RWPE1 (cell line): Measurements from ENCODE around the gene CDC42SE2.
"Not testable (repeated sequence)": the region's sequence is repeated elsewhere in the genome, so short reads cannot be mapped to it uniquely, and the experiment has no call there.

ENCODE experiments used
- CTCF ChIA-PET: fragments of 350-600 bp; sonication (Branson Sonifier 250); formaldehyde crosslinking; extraction: SDS; loops from one replicate; lab custom pipeline; 2021; lab: Yijun Ruan, JAX
- POLR2A ChIA-PET: fragments of 400-600 bp; formaldehyde crosslinking; extraction: SDS; loops from one replicate; lab custom pipeline; 2020; ENCODE audit warnings: antibody characterized with exemption; ENCODE audit not compliant: low non-redundant PET; lab: Yijun Ruan, JAX
- DNase-seq: peaks from one replicate; pipeline ENCODE4 v3.0.0; 2012; ENCODE audit warnings: low spot score
- H3K27ac ChIP-seq: fragments of 450-650 bp; 2 replicates; pipeline ENCODE4 v1.5.1; 2017
- TF ChIP-seq, protein P1 (sequence below): fragments of 450-650 bp; conservative IDR thresholded peaks from 2 replicates; pipeline ENCODE4 v1.5.1; 2017; ENCODE audit warnings: low read depth, mild to moderate bottlenecking

Gene CDC42SE2

DNA sequence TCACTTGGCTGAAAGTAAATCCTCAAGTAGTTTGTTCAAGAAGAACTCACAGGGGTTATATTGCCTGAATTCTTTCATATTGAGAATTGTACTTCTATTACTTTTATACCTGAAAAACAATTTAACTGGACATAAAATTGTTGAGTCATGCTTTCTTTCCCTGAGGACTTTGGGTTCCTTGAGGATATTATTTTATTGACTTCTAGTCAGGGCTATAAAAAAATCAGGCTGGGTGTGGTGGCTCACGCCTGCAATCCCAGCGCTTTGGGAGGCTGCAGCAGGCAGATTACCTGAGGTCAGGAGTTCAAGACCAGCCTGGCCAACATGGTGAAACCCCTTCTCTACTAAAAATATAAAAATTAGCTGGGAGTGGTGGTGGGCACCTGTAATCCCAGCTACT lies 17.9 kb upstream of the CDC42SE2 start:
- H3K27ac ChIP-seq = no peak overlapping the region

DNA sequence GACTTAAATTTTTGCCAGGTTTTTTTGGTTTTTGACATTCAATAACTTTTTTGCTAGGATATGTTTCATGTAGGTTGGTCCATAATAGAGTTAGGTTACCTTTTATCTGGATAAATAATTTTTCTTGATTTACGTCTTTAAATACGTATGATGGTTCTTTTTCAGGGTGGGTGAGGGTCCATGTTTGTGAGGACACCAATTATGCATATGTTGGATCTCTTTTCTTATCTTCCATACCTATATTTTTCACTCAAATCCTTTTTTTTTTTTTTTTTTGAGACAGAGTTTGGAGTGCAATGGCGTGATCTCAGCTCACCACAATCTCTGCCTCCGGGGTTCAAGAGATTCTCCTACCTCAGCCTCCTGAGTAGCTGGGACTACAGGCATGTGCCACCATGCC lies 17.3 kb upstream of the CDC42SE2 start:
- H3K27ac ChIP-seq = no peak overlapping the region
- CTCF ChIA-PET = no interaction called here
- POLR2A ChIA-PET = no interaction called here
- TF ChIP-seq, protein P1, sequence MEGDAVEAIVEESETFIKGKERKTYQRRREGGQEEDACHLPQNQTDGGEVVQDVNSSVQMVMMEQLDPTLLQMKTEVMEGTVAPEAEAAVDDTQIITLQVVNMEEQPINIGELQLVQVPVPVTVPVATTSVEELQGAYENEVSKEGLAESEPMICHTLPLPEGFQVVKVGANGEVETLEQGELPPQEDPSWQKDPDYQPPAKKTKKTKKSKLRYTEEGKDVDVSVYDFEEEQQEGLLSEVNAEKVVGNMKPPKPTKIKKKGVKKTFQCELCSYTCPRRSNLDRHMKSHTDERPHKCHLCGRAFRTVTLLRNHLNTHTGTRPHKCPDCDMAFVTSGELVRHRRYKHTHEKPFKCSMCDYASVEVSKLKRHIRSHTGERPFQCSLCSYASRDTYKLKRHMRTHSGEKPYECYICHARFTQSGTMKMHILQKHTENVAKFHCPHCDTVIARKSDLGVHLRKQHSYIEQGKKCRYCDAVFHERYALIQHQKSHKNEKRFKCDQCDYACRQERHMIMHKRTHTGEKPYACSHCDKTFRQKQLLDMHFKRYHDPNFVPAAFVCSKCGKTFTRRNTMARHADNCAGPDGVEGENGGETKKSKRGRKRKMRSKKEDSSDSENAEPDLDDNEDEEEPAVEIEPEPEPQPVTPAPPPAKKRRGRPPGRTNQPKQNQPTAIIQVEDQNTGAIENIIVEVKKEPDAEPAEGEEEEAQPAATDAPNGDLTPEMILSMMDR = no peak
- no peak for DNase-seq

More for the DNA sequence above, 17.9 kb upstream of the CDC42SE2 start:
- DNase-seq = no peak
- TF ChIP-seq, protein P1 = no peak
- POLR2A ChIA-PET = no interaction called here
- CTCF ChIA-PET = no interaction called here

DNA sequence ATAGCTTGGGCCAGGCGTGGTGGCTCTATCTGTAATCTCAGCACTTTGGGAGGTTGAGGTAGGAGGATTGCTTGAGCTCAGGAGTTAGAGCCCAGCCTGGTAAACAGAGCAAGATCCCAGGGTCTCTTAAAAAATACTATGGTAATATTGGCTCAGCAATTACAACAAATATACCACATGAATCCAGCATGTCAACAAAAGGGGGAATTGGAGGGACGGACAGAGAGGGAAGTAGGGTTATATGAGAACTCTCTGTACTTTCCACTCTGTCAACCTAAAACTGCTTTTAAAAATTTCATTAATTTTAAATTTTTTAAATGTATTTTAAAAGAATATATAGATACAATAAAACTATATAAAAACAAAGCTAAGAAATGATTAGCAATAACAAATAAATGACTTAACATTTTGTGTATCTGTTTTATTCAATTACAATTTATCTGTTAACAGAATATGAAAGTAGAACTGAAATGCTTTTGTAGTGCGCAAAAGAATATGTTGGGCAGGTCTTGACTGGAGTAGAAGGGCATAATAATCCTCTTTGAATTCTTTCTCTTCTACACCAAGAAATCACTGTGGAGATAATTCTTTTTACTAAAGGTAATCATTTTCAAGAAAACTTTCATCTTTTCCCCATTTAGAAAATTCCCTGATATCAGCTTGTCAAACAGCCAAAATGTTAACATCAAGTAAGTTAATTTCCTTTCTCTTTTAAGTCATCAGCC lies 12.9 kb upstream of the CDC42SE2 start:
- no peak for DNase-seq
- POLR2A ChIA-PET = no interaction called here
- no peak overlapping the region for H3K27ac ChIP-seq
- CTCF ChIA-PET = no interaction called here
- TF ChIP-seq, protein P1 = no peak

DNA sequence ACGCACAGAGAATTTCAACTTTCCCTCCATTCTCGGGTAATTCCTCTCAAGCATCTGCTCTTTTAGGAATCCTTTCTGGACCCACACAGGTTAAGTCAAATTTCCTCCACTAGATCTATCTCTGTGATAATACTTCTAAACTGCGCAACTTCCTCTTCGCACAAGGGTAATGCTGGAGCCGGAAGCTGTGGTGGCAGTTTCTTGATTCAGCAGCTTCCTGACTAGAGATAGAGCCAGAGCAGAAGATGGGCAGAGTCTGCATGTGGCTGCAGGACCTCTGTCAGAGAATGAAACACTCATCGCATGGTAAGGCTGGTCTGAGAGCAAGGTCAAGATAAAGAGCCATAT lies 11.1 kb upstream of the CDC42SE2 start:
- ChIA-PET POLR2A (no interaction called here), CTCF (interaction anchor here (0.6 kb wide), 1 partner anchor 47 kb away, joined by 4 read pairs; no protein-coding TSS in a partner anchor)
- TF ChIP-seq, protein P1 = no peak
- no peak for DNase-seq
- no peak overlapping the region for H3K27ac ChIP-seq

DNA sequence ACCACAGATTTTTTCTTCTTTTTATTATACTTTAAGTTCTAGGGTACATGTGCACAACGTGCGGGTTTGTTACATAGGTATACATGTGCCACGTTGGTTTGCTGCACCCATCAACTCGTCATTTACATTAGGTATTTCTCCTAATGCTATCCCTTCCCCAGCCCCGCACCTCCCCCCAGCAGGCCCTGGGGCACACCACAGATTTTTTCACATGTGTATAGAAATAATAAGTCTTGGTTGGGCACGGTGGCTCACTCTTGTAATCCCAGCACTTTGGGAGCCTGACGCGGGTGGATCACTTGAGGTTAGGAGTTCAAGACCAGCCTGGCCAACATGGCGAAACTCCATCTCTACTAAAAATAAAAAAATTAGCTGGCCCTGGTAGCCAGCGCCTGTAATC lies 9.8 kb upstream of the CDC42SE2 start:
- CTCF ChIA-PET, H3K27ac ChIP-seq, POLR2A ChIA-PET, DNase-seq: not testable (repeated sequence)

DNA sequence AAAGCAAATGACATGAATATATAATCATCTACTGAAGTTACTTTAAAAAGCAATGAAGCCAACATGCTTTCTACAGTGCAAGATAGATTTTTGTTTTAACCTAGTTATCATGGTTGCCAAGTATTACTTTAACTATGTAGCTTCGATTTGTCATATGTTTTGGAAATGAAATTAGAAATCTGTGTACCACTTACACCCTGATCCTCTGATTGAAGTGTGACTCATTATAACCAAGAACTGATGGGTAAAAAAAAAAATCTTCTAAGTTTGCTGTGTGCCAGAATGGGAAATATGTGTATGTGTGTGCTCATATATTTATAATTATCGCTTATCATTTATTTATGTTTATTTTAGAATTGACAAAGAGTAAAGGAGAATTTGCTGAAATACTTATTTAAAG lies 9.1 kb upstream of the CDC42SE2 start:
- TF ChIP-seq, protein P1 = no peak
- H3K27ac ChIP-seq = no peak overlapping the region
- POLR2A ChIA-PET = no interaction called here

DNA sequence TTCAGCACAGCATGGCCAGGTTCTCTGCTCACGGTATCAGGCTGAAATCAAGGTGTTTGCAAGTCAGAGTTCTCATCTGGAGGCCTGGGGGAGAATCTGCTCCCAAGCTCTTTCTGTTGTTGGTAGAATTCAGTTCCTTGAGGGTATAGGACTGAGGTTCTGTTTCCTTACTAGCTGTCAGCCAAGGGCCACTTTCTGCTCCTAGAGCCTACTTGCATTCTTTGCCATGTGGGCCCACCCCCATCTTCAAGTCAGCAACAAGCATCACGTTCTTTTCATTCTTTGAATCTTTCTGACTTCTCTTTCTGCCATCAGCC lies 7.4 kb upstream of the CDC42SE2 start:
- CTCF ChIA-PET = no interaction called here
- no peak overlapping the region for H3K27ac ChIP-seq
- TF ChIP-seq, protein P1 = no peak
- POLR2A ChIA-PET = no interaction called here
- DNase-seq = no peak

More for the DNA sequence above, 9.1 kb upstream of the CDC42SE2 start:
- CTCF ChIA-PET = no interaction called here
- no peak for DNase-seq
